SKM-1 (cell line): ENCODE data around the gene SLC24A1.
"Not testable (repeated sequence)": the region's sequence is repeated elsewhere in the genome, so short reads cannot be mapped to it uniquely, and the experiment has no call there.

ENCODE experiments used
- DNase-seq: peaks from one replicate; lab custom pipeline; 2025; ENCODE audit not compliant: unreplicated experiment; lab: John Stamatoyannopoulos, UW

The SLC24A1 gene

GRCh38 chr15:65621638-65622037, at the start of gene SLC24A1:
TSS of gene SLC24A1 (plus strand) at chr15:65621938. CDS start at chr15:65624081, 2,143 bp downstream.
- no peak for DNase-seq

- no peak for DNase-seq
Observed at GRCh38 chr15:65571971-65572370, 49.8 kb upstream of the SLC24A1 start.

GRCh38 chr15:65576664-65577063, 45.1 kb upstream of the SLC24A1 start:
- no peak for DNase-seq

GRCh38 chr15:65577129-65577996, 44.4 kb upstream of the SLC24A1 start:
- no peak for DNase-seq

- no peak for DNase-seq
Observed at GRCh38 chr15:65578904-65579728, 42.6 kb upstream of the SLC24A1 start.

GRCh38 chr15:65579762-65580161, 42.0 kb upstream of the SLC24A1 start:
- no peak for DNase-seq

GRCh38 chr15:65580287-65580686, 41.5 kb upstream of the SLC24A1 start:
- no peak for DNase-seq

GRCh38 chr15:65583701-65584100, 38.0 kb upstream of the SLC24A1 start:
- DNase-seq, result no peak

- no peak for DNase-seq
Observed at GRCh38 chr15:65584241-65584640, 37.5 kb upstream of the SLC24A1 start.

- no peak for DNase-seq
Observed at GRCh38 chr15:65587094-65587493, 34.6 kb upstream of the SLC24A1 start.

- DNase-seq, result no peak
Observed at GRCh38 chr15:65595960-65596359, 25.8 kb upstream of the SLC24A1 start.

- no peak for DNase-seq
Observed at GRCh38 chr15:65598468-65598867, 23.3 kb upstream of the SLC24A1 start.

GRCh38 chr15:65599677-65600076, 22.1 kb upstream of the SLC24A1 start:
- DNase-seq, result no peak

- DNase-seq, result no peak
Observed at GRCh38 chr15:65603134-65603533, 18.6 kb upstream of the SLC24A1 start.

- no peak for DNase-seq
Observed at GRCh38 chr15:65603559-65603958, 18.2 kb upstream of the SLC24A1 start.

GRCh38 chr15:65610871-65611718, 10.6 kb upstream of the SLC24A1 start, which contains the start of gene INTS14:
TSS of gene INTS14 (minus strand) at chr15:65611131. CDS start at chr15:65607380, 3,751 bp downstream.
- peak; percentile 94 for DNase-seq

- DNase-seq, result no peak
Observed at GRCh38 chr15:65611888-65612615, 9.7 kb upstream of the SLC24A1 start.

- no peak for DNase-seq
Observed at GRCh38 chr15:65612616-65612946, 9.2 kb upstream of the SLC24A1 start.

- DNase-seq, result no peak
Observed at GRCh38 chr15:65612949-65613744, 8.6 kb upstream of the SLC24A1 start.

- DNase-seq, result not testable (repeated sequence)
Observed at GRCh38 chr15:65615887-65616286, 5.9 kb upstream of the SLC24A1 start.
